Iris pigment epithelial cell (primary cell): ENCODE data around the gene KCNG2.
"Not testable (repeated sequence)": the region's sequence is repeated elsewhere in the genome, so short reads cannot be mapped to it uniquely, and the experiment has no call there.

Experiments
- DNase-seq: peaks from one replicate; pipeline ENCODE4 v3.0.0-alpha.2; 2011; ENCODE audit warnings: low read depth

Gene KCNG2

GRCh38 chr18:79871026-79871390 is 73.3 kb downstream of the KCNG2 start:
- no peak for DNase-seq

- no peak for DNase-seq
Measured at GRCh38 chr18:79871481-79872091, 73.8 kb downstream of the KCNG2 start.

- no peak for DNase-seq
Measured at GRCh38 chr18:79872527-79873444, 75.0 kb downstream of the KCNG2 start.

- DNase-seq: no peak
Measured at GRCh38 chr18:79873449-79874110, 75.8 kb downstream of the KCNG2 start.

GRCh38 chr18:79874553-79875530 is 77.1 kb downstream of the KCNG2 start:
- DNase-seq: no peak

- no peak for DNase-seq
Measured at GRCh38 chr18:79875531-79875919, 77.8 kb downstream of the KCNG2 start.

- no peak for DNase-seq
Measured at GRCh38 chr18:79875931-79876461, 78.3 kb downstream of the KCNG2 start.

- DNase-seq: no peak
Measured at GRCh38 chr18:79876497-79876896, 78.8 kb downstream of the KCNG2 start.

GRCh38 chr18:79877163-79878091 is 79.7 kb downstream of the KCNG2 start:
- DNase-seq: no peak

GRCh38 chr18:79878246-79878645 is 80.5 kb downstream of the KCNG2 start:
- not testable (repeated sequence) for DNase-seq

- DNase-seq: no peak
Measured at GRCh38 chr18:79878741-79879378, 81.1 kb downstream of the KCNG2 start.

GRCh38 chr18:79879566-79879965 is 81.8 kb downstream of the KCNG2 start:
- DNase-seq: no peak

GRCh38 chr18:79881695-79882094 is 84.0 kb downstream of the KCNG2 start:
- no peak for DNase-seq

- no peak for DNase-seq
Measured at GRCh38 chr18:79882522-79883241, 84.9 kb downstream of the KCNG2 start.

GRCh38 chr18:79883461-79884293 is 85.9 kb downstream of the KCNG2 start:
- no peak for DNase-seq

GRCh38 chr18:79884294-79884962 is 86.7 kb downstream of the KCNG2 start:
- DNase-seq: no peak

GRCh38 chr18:79884963-79885728 is 87.4 kb downstream of the KCNG2 start:
- DNase-seq: no peak
